ENCODE results near the gene PKD2L2. TPM values are rescaled to one million over a fixed set of nuclear protein-coding genes. Genes with fewer than 3 reads are reported as not detected.

PKD2L2 gene
- total RNA-seq, 1 donor from 2014 or later = not detected

GRCh38 chr5:137866541-137867388 is 22.5 kb upstream of the PKD2L2 start:
- Mint-ChIP-seq H3K4me1 (ENCODE audit: low read depth) (peaks cover 4% of the 10 kb centered on the region), H3K4me3 (no peak overlapping the region), H3K27ac (no peak overlapping the region), H3K36me3 (ENCODE audit: low read depth) (no peaks in the 10 kb centered on the region), H3K9me3 (no peaks in the 10 kb centered on the region), H3K27me3 (ENCODE audit: insufficient read depth) (peaks cover 2% of the 10 kb centered on the region)
- intact Hi-C loops (cut with micrococcal nuclease) = no loop called here
- DNase-seq (ENCODE audit: low spot score) = no peak

DNA sequence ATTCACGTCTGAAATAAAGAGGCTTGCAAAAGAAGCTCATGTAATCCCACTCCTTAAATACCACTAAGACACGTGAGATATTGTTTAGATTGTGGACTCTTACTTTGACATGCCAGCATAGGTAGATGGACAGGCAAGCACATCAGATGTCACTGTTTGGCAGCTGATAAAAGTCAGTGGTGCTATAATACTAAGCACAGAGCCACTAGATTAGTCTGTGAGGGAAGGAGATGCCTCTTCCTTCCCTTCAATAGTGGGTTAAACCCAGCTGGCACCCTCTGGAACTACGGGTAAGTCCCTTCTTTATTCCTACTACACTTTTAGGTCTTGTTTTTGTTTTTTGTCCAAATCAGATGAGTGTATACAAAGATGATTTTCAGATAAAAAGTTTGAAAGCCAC is 21.6 kb upstream of the PKD2L2 start, which contains the start of gene MYOT:
MYOT (plus strand) TSS at position 197 of the 400 bp plus-strand sequence. CDS start 2,792 bp downstream, outside the sequence.
- no peak for DNase-seq (ENCODE audit: low spot score)
- intact Hi-C loops (cut with micrococcal nuclease) = no loop called here
- no peaks in the 10 kb centered on the region for H3K4me1 Mint-ChIP-seq (ENCODE audit: low read depth)
- H3K4me3 Mint-ChIP-seq = no peak within 1 kb of the TSS
- no peak within 1 kb of the TSS for H3K27ac Mint-ChIP-seq
- H3K36me3 Mint-ChIP-seq (ENCODE audit: low read depth) = no peaks in the 10 kb centered on the region
- no peaks in the 10 kb centered on the region for H3K9me3 Mint-ChIP-seq
- peaks cover 2% of the 10 kb centered on the region for H3K27me3 Mint-ChIP-seq (ENCODE audit: insufficient read depth)

- no peaks in the 10 kb centered on the region for H3K9me3 Mint-ChIP-seq
- no peak overlapping the region for H3K27ac Mint-ChIP-seq
- H3K36me3 Mint-ChIP-seq (ENCODE audit: low read depth) = no peaks in the 10 kb centered on the region
- H3K4me1 Mint-ChIP-seq (ENCODE audit: low read depth) = no peaks in the 10 kb centered on the region
- intact Hi-C loops (cut with micrococcal nuclease) = no loop called here
- no peak overlapping the region for H3K4me3 Mint-ChIP-seq
- H3K27me3 Mint-ChIP-seq (ENCODE audit: insufficient read depth) = no peaks in the 10 kb centered on the region
- DNase-seq (ENCODE audit: low spot score) = no peak
Observed at GRCh38 chr5:137870647-137871339, 18.5 kb upstream of the PKD2L2 start.

GRCh38 chr5:137871571-137871970 is 17.7 kb upstream of the PKD2L2 start:
- intact Hi-C loops (cut with micrococcal nuclease) = no loop called here
- no peak for DNase-seq (ENCODE audit: low spot score)
- Mint-ChIP-seq H3K27me3 (ENCODE audit: insufficient read depth) (no peaks in the 10 kb centered on the region), H3K9me3 (no peaks in the 10 kb centered on the region), H3K4me1 (ENCODE audit: low read depth) (no peaks in the 10 kb centered on the region), H3K27ac (no peak overlapping the region), H3K36me3 (ENCODE audit: low read depth) (no peaks in the 10 kb centered on the region), H3K4me3 (no peak overlapping the region)

DNA sequence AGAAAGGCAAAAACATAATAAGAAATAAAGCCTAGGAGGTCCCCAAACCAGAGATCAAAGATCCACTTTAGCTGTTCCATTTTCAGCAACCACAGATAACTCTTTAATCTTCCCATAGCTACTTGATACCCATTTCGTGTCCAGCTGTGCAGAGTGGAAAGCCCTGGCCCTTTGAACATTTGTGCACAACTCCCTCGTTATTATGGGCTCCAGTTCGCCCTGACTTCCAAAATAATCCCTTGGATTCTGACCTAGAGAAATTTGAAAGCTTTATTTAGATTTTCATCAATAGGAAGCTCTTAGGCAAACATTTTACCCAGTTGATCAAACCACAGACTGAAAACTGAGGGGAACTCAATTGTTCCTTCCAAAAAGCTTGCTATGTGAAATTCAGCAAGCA is 16.8 kb upstream of the PKD2L2 start:
- Mint-ChIP-seq H3K4me1 (ENCODE audit: low read depth) (no peaks in the 10 kb centered on the region), H3K9me3 (no peaks in the 10 kb centered on the region), H3K27me3 (ENCODE audit: insufficient read depth) (no peaks in the 10 kb centered on the region), H3K4me3 (no peak overlapping the region), H3K27ac (no peak overlapping the region), H3K36me3 (ENCODE audit: low read depth) (no peaks in the 10 kb centered on the region)
- intact Hi-C loops (cut with micrococcal nuclease) = no loop called here
- no peak for DNase-seq (ENCODE audit: low spot score)

- Mint-ChIP-seq H3K27ac (no peak overlapping the region), H3K4me1 (ENCODE audit: low read depth) (no peaks in the 10 kb centered on the region), H3K4me3 (no peak overlapping the region), H3K9me3 (no peaks in the 10 kb centered on the region), H3K36me3 (ENCODE audit: low read depth) (no peaks in the 10 kb centered on the region), H3K27me3 (ENCODE audit: insufficient read depth) (no peaks in the 10 kb centered on the region)
- intact Hi-C loops (cut with micrococcal nuclease) = no loop called here
- DNase-seq (ENCODE audit: low spot score) = no peak
Observed at GRCh38 chr5:137876101-137876500, 13.2 kb upstream of the PKD2L2 start.

GRCh38 chr5:137880313-137880712 is 8.9 kb upstream of the PKD2L2 start:
- Mint-ChIP-seq H3K27ac (no peak overlapping the region), H3K36me3 (ENCODE audit: low read depth) (no peaks in the 10 kb centered on the region), H3K4me3 (no peak overlapping the region), H3K9me3 (no peaks in the 10 kb centered on the region), H3K4me1 (ENCODE audit: low read depth) (no peaks in the 10 kb centered on the region), H3K27me3 (ENCODE audit: insufficient read depth) (no peaks in the 10 kb centered on the region)
- no peak for DNase-seq (ENCODE audit: low spot score)
- intact Hi-C loops (cut with micrococcal nuclease) = no loop called here

GRCh38 chr5:137887831-137888230 is 1.4 kb upstream of the PKD2L2 start:
- peaks cover 24% of the 10 kb centered on the region for H3K4me1 Mint-ChIP-seq (ENCODE audit: low read depth)
- intact Hi-C loops (cut with micrococcal nuclease) = loop anchor here (2.0 to 5.0 kb wide), 3 partner anchors 133 to 324 kb away; partner anchors contain the start of genes CDC23, FAM13B and HNRNPA0
- H3K4me3 Mint-ChIP-seq = no peak overlapping the region
- H3K27me3 Mint-ChIP-seq (ENCODE audit: insufficient read depth) = peaks cover 2% of the 10 kb centered on the region
- no peaks in the 10 kb centered on the region for H3K9me3 Mint-ChIP-seq
- peaks cover 1% of the 10 kb centered on the region for H3K36me3 Mint-ChIP-seq (ENCODE audit: low read depth)
- no peak for DNase-seq (ENCODE audit: low spot score)
- no peak overlapping the region for H3K27ac Mint-ChIP-seq

- intact Hi-C loops (cut with micrococcal nuclease) = loop anchor here (2.0 to 5.0 kb wide), 3 partner anchors 134 to 324 kb away; partner anchors contain the start of genes CDC23, FAM13B and HNRNPA0
- Mint-ChIP-seq H3K4me1 (ENCODE audit: low read depth) (peaks cover 24% of the 10 kb centered on the region), H3K27ac (peak overlapping the region; percentile 89), H3K36me3 (ENCODE audit: low read depth) (peaks cover 1% of the 10 kb centered on the region), H3K27me3 (ENCODE audit: insufficient read depth) (peaks cover 2% of the 10 kb centered on the region), H3K9me3 (no peaks in the 10 kb centered on the region), H3K4me3 (peak overlapping the region; percentile 84)
- DNase-seq (ENCODE audit: low spot score) = no peak
Observed at GRCh38 chr5:137888466-137888862, 793 bp upstream of the PKD2L2 start.

GRCh38 chr5:137890845-137891244 is 1.6 kb downstream of the PKD2L2 start:
- Mint-ChIP-seq H3K27ac (no peak overlapping the region), H3K4me1 (ENCODE audit: low read depth) (peaks cover 24% of the 10 kb centered on the region), H3K27me3 (ENCODE audit: insufficient read depth) (peaks cover 4% of the 10 kb centered on the region), H3K4me3 (no peak overlapping the region), H3K36me3 (ENCODE audit: low read depth) (peaks cover 1% of the 10 kb centered on the region), H3K9me3 (no peaks in the 10 kb centered on the region)
- DNase-seq (ENCODE audit: low spot score) = no peak
- intact Hi-C loops (cut with micrococcal nuclease) = loop anchor here (5.0 kb wide), 1 partner anchor 46 kb away; no protein-coding TSS in a partner anchor

GRCh38 chr5:137891849-137892248 is 2.6 kb downstream of the PKD2L2 start:
- Mint-ChIP-seq H3K4me1 (ENCODE audit: low read depth) (peaks cover 19% of the 10 kb centered on the region), H3K4me3 (no peak overlapping the region), H3K27me3 (ENCODE audit: insufficient read depth) (peaks cover 4% of the 10 kb centered on the region), H3K36me3 (ENCODE audit: low read depth) (peaks cover 1% of the 10 kb centered on the region), H3K9me3 (no peaks in the 10 kb centered on the region), H3K27ac (no peak overlapping the region)
- DNase-seq (ENCODE audit: low spot score) = no peak
- intact Hi-C loops (cut with micrococcal nuclease) = loop anchor here (5.0 kb wide), 1 partner anchor 45 kb away; no protein-coding TSS in a partner anchor

DNA sequence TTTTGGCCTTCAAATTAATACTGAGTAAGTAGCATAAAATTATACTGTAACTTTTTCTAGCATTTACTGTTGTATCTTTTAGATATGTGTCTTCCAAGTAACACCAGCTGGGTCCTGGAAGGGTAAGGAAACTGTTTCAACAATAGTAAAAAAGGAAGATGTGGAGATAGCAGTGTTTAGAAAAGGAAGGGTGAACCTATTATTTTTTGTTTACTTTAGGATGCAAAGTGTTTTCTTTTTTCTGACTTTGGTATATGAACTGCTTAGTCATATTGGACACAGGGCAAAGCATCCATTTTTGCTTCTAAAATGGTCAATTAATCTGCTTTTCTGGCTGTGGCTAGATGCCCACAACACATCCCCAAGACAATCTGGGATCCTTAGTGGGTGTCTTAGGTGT is 5.3 kb downstream of the PKD2L2 start:
- no peak overlapping the region for H3K4me3 Mint-ChIP-seq
- no peak overlapping the region for H3K27ac Mint-ChIP-seq
- H3K36me3 Mint-ChIP-seq (ENCODE audit: low read depth) = peaks cover 1% of the 10 kb centered on the region
- H3K4me1 Mint-ChIP-seq (ENCODE audit: low read depth) = peaks cover 3% of the 10 kb centered on the region
- H3K27me3 Mint-ChIP-seq (ENCODE audit: insufficient read depth) = peaks cover 2% of the 10 kb centered on the region
- intact Hi-C loops (cut with micrococcal nuclease) = loop anchor here (5.0 kb wide), 1 partner anchor 43 kb away; no protein-coding TSS in a partner anchor
- DNase-seq (ENCODE audit: low spot score) = no peak
- no peaks in the 10 kb centered on the region for H3K9me3 Mint-ChIP-seq

GRCh38 chr5:137896560-137896959 is 7.3 kb downstream of the PKD2L2 start:
- no peak for DNase-seq (ENCODE audit: low spot score)
- Mint-ChIP-seq H3K27me3 (ENCODE audit: insufficient read depth) (peaks cover 2% of the 10 kb centered on the region), H3K4me1 (ENCODE audit: low read depth) (peaks cover 7% of the 10 kb centered on the region), H3K4me3 (no peak overlapping the region), H3K9me3 (no peaks in the 10 kb centered on the region), H3K36me3 (ENCODE audit: low read depth) (no peaks in the 10 kb centered on the region), H3K27ac (no peak overlapping the region)
- intact Hi-C loops (cut with micrococcal nuclease) = no loop called here
